Stimulated activated CD4-positive, alpha-beta T cell treated with anti-CD3 and anti-CD28 coated beads, Interleukin-1b, Interleukin-23, amount 100 ng/mL, for 48 hours (primary cell): ENCODE data around the gene GNPAT.

Source experiments
- DNase-seq: peaks from one replicate; pipeline ENCODE4 v3.0.0-alpha.2; 2020

GNPAT gene

DNA sequence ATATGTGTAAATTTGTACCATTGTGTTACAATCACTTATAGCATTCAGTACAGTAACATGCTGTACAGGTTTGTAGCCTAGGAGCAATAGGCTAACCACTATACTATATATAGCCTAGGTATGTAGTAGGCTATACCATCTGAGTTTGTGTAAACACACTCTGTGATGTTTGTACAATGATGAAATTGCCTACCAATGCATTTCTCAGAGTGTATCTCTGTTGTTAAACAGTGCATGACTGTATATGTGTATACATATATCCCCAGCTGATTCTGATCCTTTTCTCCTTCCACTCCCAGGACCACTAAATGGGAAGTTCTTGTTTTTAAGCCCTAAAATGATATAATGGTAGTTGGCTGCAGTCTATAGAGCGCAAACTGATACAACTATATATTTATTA, 7.8 kb downstream of the GNPAT start:
- DNase-seq: no peak

DNA sequence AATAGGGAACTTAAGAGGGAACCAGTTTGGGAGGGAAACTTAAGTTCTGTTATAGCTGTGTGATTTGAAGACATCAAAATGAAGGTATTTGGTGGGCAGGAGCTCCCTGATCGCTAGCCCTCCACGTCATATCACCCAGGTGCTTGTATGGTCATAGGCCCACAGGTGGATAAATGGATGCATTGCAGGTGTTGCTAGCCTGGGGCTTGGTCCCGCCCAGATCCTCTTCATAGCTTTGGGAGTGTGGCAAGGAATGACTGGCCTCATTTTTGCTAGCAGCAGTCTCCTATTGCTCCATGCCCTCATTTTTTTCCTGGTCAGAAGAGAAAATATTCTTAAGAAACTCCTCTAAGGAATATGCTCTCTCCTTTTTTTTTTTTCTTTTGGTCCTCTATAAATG, 11.3 kb downstream of the GNPAT start:
- no peak for DNase-seq

DNA sequence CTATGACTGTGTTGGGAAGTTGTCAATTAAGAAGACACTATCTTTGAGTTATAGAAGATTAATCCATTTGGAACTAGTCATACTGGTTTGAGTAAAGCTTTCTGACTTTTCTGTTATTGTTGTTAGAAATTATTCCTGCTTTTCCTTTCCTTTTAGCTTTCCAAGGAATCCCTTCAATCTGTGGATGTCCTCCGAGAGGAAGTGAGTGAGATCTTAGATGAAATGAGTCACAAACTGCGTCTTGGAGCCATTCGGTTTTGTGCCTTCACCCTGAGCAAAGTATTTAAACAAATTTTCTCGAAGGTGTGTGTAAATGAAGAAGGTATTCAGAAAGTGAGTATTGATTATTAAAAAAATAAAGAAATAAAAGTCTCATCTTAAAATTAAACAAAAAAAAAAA, 19.3 kb downstream of the GNPAT start:
- no peak for DNase-seq

DNA sequence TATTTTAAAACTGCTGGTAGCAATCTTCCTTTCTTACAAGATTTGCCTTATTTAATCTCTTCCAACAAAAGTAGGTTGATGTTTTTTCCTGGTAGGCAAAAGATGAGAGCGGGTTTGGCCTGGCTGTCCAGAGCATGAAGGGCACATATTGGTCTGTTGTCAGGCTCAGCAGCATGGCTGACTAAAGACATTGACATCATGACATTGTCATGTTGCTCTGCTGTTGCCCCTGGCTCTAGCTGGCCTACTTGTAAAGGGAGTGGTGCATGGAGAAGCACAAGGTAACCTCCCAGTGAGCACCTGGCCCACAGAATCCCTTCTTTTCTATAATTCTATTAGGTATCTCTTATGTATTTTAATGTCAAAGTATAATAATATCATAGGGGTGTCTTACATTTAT, 23.6 kb downstream of the GNPAT start:
- no peak for DNase-seq

DNA sequence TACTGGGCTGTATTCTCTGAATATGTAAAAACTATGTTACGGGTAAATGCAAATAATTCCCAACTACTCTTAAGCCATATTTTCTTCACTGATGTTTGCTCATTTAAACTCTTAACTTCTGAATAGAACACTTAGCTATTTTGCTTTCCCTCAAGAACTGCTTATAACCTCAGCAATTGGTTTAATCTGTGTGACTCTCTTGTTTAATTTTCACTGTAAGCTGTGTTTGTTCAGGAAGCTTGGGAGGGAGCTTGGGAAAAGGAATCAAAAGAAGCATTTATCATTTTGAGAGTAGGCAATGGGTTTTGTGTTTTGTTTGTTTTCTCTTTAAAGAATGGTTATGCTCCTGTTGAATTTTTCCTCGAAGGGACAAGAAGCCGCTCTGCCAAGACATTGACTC, 24.4 kb downstream of the GNPAT start:
- no peak for DNase-seq

DNA sequence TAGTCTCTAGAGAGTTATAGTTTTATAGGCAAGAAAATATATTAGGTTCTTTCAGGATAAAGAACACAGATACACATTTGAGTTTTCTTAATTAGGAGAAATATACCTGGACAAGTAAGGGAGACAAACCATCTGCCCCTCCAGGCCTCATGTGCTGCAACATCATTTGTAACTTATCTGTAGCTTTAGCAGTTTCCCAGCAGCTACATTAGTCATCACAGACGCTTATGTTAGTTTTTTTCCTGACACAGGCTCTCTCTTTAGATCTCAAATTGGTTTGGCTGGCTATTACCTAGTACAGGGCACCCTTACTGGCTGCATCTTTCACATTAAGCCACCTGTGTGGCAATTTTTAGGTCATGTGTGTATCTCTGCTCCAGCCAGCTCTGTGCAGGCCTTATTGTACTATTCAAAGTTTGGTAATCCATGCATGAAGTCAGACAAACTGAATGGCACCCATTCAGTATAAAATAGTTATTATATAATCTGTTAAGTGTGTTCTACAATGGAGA, 25.9 kb downstream of the GNPAT start:
- no peak for DNase-seq

DNA sequence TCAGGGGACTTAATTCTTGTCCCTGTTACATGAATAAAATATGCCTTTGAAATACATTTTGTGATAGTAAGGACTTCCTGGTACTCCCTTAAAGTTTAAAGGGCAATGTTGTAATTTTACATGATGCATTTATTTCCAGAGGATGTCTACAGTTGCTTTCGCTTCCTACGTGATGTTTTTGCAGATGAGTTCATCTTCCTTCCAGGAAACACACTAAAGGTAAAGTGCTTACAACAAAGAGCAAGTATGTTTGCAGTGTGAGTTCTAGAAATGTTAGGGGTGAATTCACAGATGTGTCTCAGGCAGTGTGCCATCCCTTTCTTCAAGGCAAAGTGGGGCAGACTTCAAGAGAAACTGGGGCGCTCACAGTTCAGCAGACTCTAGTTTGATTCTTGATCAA, 31.2 kb downstream of the GNPAT start:
- no peak for DNase-seq

DNA sequence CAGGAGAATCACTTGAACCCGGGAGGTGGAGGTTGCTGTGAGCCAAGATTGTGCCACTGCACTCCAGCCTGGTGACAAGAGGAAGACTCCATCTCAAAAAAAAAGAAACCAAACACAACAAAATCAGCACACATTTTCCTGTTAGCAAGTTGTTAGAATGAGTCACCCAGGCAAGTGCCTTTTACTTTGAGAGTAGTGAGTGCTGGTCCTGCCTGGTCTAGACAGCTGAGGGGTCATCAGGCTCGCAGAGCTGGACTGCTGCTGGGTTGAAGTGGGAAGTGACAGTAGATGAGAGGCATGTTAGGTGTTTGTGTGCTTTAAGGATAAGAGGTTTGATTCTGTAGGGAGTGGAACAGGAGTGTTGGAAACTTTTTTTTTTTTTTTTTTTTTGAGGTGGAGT, 31.9 kb downstream of the GNPAT start:
- no peak for DNase-seq

DNA sequence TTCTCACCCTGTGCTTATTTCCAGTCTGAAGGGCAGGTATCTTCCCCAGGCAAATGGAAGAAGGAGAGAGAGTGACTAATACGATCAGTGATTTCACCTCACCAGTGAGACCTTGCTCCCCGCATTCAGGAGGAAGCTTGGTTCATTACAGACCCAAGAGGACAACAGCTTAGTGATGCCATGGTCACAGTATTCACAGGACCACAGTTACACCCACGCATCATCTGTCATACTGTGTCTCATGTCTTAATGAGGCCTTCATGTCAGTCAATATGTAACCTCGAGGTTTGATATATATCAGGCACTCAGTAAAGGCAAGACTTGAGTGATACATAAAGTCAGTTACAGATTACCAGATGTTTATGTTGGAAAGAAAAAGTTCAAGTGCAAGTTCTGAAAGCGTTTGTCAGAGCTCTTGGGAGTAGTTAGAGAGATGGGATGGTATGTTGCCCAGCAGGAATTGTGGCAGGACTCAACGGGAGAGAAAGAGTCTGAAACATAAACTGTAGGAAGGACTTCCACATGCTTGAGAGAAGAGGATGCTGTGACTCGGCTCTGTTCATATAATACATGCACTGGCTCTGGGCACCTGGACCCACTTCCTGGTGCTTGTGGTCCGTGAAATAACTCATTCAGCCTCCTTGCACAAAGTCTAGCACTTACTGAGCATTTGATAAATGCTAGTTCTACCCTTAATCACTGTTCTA, 33.3 kb downstream of the GNPAT start:
- DNase-seq: peak; percentile 60

DNA sequence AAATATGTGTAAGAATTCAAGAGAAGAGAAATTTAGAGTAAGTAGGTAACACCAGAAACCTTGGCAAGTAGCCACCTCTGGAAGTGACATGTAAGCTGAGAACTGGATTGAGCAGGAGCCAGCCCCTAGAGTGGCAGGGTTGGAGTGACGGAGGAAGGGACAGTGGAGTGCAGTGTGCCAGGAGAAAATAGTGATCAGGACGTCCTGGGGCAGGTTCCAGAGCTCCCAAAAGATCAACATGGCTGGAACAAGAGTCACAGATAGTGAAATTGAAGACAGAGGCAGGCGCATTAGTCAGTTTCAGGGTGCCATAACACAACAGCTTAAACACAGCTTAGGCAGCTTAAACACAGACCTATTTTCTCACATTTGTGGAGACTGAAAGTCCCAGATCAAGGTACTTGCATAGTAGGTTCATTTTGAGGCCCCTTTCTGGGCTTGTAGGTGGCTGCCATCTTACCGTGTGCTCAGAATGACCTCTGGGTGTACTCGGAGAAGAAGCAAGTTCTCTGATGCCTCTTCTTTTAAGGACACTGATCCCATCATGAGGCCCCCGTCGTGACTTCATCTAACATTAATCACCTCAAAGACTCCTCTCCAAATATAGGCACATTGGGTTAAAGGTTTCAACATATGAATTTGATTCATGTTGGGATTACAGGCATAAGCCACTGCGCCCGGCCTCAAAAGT, 37.2 kb downstream of the GNPAT start:
- no peak for DNase-seq

DNA sequence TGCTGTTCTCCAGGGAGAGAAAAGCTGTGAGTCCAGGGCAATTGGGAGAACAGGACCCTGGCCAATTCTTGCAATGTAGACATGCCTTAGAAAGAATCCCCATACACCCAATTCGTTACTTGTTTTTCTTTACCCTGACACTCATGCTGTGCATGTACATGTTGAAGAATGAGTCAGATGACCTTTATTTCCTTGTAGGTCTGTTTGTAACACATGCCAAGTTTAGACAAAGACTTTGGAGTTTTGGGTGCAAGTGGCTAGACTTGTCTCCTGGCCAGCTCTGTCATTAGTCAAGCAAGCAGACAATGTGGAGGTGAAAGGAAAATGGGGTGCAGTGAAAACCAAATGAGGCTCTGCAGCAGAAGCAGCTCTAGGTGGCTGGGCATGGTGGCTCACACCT, 38.1 kb downstream of the GNPAT start:
- no peak for DNase-seq

DNA sequence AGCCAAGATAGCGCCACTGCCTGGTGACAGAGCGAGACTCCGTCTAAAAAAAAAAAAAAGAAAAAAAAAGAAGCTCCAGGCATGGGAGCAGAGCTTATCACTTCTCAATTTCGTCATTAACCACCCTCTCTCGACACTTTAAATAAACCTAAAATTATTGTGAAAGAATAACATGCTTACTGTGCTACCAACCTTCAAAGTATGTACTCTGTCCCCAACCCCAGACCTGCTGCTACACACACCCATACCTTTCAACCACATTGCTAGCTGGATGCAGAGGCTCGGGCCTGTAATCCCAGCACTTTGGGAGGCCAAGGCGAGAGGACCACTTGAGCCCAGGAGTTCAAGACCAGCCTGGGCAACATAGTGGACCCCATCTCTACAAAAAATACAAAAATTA, 38.7 kb downstream of the GNPAT start:
- no peak for DNase-seq

DNA sequence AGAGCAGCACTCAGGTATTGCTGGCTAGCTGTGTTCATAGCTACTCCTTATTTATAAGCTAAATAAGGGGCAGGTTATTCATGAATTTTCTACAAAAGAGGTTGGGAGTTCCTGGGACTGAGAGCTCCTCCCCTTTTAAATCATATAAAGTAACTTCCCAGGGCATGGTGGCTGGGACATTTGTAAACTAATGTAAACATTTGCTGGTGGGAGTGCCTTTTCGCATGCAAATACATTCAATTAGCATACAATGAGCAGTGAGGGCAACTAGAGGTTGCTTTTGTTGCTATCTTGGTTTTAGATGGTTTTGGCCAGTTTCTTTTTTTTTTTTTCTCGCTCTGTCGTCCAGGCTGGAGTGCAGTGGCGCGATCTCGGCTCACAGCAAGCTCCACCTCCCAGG, 43.4 kb downstream of the GNPAT start:
- no peak for DNase-seq

DNA sequence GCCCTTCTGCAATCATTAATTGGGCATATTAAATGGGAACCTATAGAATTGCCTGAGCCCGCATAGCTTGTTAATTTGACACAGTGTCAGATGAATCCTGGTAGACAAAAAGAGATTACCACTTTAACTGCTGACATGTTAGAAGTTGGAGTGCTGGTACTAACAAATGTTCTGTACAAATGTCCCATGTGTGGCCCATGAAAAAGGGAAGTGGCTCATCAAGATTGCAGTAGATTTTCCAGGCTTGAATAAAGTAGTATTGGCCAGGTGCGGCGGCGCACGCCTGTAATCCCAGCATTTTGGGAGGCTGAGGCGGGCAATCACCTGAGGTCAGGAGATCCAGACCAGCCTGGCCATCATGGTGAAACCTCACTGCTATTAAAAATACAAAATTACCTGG, 45.6 kb downstream of the GNPAT start:
- DNase-seq: no peak

DNA sequence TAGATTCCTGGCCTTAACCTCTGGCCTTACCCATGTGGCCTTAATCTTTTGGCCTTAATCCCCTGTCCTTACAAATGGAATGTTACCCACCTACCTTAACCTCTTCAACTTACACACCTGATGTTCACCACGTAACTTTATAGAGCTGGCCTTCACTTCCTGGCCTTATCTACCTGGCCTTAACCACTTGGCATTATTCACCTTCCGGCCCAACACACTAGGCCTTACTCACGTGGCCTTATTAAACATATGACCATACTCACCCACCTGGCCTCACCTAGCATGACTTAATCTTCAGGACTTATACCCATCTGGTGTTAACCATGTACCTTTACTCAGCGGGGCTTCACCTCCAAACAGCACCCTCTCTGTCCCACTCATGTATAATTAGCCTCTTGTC, 54.9 kb downstream of the GNPAT start:
- DNase-seq: no peak

DNA sequence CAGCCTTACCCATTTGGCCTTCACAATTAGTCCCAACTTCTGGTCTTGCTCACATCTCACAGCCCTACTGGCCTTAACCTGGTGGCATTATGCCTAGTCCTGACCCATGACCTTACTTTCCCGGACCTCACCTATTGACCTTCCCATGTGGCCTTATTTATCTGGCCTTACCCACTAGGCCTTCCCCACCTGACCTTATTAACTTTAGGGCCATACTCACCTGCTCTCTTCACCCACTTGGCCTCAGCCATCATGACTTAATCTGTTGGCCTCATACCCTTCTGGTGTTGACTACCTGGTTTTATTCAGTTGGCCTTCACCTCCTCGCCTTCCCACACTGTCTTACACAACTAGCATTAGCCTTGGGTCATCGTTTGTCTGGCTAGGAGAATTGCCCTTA, 61.0 kb downstream of the GNPAT start:
- no peak for DNase-seq

DNA sequence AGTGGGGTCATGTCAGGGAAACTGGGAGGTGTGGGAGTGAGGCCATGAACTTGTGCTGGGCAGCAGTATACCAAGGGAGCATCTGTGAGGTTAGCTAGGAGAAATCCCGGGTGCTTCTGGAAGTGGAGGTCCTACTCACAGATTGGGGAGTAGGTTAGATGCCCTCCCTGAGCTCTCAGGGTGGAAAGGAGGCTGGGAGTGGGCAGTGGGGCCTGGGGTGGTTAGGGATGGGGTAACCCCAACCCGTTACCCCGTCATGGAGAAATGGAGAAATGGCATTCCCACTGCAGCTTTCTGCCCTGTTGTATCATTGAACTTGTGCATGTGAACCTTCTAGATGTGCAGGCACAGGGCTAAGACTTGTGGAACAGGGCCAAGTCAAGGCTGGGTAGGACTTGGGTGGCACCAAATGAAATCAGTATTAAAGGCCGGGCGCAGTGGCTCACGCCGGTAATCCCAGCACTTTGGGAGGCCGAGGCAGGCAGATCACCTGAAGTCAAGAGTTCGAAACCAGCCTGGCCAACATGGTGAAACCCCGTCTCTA, 69.5 kb downstream of the GNPAT start:
- no peak for DNase-seq

DNA sequence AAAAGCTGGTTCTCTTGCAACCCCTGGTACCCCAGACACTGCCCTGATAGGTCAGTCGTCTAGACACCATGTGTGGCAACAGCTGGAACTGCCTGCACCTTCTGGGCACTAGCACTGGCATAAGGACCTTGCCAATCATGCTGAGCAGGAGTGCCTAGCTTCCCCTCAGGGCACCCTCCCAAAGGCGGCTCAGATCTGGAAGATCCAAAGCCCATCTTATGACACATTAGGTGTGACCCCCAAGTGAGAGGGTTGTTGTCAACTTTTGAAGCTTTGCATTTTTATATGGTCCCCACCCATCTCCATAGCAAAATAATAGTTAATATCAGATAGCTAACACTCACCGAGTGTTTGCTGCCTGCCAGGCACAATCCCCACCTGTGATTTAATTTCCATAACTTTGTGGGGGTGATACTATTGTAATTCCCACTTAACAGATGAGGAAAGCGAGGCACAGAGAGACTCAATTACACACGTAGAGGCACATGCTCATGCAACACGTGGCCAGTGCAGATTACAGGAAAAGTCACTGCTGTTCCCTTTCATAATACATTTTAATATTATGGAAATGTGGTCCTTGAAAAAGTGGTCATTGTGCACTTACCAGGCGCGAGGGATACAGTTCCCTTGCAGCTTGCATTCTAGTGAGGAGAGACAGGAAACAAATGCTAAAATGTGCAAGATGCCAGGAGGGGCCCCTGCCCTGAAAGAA, 70.9 kb downstream of the GNPAT start:
- no peak for DNase-seq

DNA sequence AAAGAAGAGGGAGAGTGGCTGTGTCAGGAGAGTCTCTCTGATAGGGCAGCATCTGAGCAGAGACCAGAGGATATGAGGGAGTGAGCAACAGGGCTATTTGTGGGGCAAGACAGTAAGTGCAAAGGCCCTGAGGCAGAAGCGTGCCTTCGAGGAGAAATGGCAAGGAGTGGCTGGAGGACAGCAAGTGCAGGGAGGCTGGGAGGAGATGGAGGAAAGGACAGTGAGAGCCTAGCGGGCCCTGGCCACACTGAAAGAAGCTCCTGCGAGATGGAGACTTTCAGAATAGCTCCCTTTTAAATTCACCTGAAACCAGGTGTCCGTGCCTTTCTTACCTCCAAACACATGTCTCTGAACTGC, 71.4 kb downstream of the GNPAT start:
- DNase-seq: no peak

DNA sequence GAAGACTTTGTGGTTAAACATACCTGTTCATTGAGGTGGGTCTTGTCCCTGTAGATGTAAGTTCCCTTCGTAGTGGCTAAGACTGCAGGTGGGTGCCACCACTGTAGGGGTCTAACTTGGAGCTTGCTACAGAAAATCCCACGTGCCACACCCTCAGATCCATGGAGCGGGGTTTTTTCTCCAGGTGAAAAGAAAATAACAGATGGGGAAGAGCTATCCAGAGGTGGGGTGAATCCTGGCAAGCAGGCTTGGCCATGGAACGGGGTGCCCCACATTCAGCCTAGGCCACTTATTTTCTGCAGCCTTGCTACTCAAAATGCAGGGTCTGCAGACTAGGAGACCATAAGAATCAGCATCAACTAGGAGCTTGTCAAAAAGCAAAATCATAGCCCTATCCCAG, 72.6 kb downstream of the GNPAT start:
- DNase-seq: no peak

DNA sequence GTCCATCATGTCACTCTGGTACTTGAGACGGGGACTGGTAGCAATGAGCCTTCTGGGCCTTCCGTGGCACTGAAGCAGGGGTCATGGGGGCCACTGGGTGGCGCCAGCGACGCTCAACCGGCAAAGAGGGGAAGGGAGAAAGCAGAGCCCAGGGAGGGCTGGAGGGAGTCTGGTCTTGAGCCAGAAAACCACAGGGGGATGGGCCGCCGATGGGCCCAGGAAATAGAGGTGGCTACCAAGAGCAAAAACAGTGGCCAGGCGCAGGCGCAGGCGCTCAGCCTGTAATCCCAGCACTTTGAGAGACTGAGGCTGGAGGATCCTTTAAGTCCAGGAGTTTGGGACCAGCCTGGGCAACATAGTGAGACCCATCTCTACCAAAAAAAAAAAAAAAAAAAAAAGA, 74.9 kb downstream of the GNPAT start:
- DNase-seq: peak; percentile 52

DNA sequence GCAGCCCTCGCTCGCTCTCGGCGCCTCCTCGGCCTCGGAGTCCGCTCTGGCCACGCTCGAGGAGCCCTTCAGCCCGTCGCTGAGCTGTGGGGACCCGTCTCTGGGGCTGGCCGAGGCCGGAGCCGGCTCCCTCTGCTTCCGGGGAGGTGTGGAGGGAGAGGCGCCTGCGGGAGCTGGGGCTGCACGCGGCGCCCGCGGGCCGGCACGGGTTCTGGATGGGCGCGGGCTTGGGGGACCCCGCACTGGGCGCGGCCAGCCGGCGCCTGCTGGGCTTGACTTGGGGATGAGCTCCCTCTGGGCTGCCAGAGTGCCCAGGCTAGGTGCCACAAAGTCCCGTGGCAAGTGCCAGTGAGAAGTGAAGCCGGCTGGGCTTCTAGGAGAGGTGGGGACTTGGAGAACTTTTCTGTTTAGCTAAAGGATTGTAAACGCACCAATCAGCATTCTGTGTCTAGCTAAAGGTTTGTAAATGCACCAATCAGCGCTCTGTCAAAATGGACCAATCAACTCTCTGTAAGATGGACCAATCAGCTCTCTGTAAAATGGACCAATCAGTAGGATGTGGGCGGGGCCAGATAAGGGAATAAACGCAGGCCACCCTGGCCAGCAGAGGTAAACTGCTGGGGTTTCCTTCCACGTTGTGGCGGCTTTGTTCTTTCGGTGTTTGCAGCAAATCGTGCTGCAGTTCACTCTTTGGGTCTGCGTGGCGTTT, 76.4 kb downstream of the GNPAT start:
- no peak for DNase-seq

DNA sequence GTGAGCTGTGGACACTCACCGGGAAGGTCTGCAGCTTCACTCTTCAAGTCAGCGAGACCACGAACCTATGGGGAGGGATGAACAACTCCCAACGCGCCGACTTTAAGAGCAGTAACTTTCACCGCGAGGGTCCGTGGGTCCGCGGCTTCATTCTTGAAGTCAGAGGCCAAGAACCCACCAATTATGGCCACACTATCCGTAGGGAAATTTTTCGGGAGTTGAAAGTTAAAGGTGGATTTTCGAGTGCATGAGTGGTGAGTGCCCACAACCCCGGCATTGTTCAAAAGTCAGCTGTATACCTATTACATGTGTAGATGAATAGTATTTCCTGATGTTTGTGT, 77.0 kb downstream of the GNPAT start:
- DNase-seq: no peak
